Measurements from ENCODE around the gene TMEM38A.
"Not testable (repeated sequence)": the region's sequence is repeated elsewhere in the genome, so short reads cannot be mapped to it uniquely, and the experiment has no call there.

TMEM38A gene

GRCh38 chr19:16638666-16639065 lies 22.3 kb upstream of the TMEM38A start:
- DNase-seq (ENCODE audit: low read depth): no peak

- DNase-seq (ENCODE audit: low read depth): no peak
Measured at GRCh38 chr19:16640951-16641350, 20.0 kb upstream of the TMEM38A start.

- no peak for DNase-seq (ENCODE audit: low read depth)
Measured at GRCh38 chr19:16641695-16642094, 19.2 kb upstream of the TMEM38A start.

GRCh38 chr19:16645140-16645539 lies 15.8 kb upstream of the TMEM38A start:
- DNase-seq (ENCODE audit: low read depth): no peak

DNA sequence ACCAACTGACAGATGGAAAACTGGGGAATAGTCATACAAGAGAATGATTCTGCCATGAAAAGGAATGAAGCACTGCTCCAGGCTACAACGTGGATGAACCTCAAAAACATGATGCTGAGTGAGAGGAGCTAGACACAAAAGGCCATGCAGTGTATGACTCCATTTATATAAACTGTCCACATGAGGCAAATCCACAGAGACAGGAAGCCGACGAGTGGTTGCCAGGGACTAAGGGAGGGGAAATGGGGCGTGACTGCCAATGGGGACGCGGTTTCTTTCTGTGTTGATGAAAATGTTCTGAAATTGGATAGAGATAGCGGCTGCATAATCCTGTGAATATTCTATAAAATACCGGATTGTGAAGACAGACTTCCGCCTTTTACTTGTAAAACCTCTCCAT lies 11.2 kb upstream of the TMEM38A start:
- no peak for DNase-seq (ENCODE audit: low read depth)

DNA sequence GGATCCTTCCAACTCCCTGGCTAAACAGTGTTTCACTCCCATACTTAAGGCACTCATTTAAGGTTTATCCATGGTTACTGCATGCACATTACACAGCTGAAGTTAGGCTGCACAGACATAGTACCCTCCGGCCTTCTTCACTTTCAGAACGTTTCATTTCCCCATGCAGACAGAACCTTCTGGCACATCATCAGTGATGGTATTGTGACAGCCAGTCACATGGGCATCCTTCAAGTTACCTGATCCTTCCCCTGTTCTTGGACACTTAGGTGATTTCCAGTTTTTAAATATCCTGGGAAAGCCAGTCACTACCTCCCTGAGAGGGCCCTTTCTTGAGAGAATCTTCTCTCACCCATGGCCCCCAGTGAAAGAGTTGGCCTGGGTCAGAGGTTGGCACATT lies 10.1 kb upstream of the TMEM38A start:
- DNase-seq (ENCODE audit: low read depth): no peak

GRCh38 chr19:16651421-16652188 lies 9.3 kb upstream of the TMEM38A start:
- not testable (repeated sequence) for DNase-seq (ENCODE audit: low read depth)

DNA sequence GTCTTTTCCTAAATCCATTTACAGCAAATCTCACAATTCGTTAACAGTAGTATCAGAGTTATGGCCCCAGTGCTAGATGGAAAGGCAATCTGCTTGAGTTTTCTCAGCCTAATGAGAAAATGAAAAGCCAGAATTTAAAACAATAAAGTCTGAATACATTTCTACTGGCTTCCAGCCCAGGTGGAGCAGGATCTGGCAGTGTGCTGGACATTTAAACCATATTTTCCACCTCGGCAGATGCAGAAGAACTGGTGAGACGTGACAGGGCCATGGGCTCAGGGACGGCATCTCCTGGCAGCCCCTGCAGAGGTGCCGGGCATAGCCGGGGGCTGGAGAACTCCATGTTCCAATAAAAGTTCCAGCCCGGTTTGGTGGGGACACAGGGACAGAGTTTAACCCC lies 8.1 kb upstream of the TMEM38A start:
- DNase-seq (ENCODE audit: low read depth): no peak

DNA sequence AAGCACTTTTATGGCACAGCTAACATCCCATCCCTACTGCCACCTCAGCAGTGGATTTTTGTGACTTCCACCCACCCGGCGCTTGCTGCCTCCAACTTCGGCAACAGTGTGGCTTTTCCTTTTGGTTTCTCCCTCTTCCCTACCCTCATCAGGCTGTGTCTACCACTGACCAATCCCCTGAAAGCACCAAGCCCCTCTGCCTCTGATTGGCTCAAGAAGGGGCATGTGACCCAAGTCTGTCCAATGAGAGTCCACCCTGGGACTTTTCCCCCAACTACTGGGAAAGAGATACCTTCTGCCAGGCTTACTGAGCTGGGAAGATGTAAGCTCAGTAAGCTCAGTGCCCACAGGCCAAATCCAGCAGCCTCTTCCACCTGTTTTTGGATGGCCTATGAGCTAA lies 6.8 kb upstream of the TMEM38A start:
- DNase-seq (ENCODE audit: low read depth): no peak

DNA sequence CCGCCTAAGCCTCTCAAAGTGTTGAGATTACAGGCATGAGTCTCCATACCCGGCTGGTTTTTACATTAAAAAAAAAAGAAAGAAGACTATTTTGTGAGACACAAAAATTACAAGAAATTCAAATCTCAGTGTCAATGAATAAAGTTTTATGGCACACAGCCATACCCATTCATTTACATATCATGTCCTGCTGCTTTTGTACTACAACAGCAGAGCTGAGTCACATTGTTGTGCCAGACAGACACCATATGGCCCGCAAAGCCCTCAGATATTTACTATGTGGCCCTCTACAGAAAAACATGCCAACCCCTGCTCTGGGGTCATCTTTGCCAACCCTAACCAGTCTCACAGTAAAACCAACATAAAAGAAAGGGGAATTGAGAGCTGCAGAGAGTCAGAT lies 6.3 kb upstream of the TMEM38A start:
- DNase-seq (ENCODE audit: low read depth): no peak

- DNase-seq (ENCODE audit: low read depth): no peak
Measured at GRCh38 chr19:16655727-16656126, 5.2 kb upstream of the TMEM38A start.

DNA sequence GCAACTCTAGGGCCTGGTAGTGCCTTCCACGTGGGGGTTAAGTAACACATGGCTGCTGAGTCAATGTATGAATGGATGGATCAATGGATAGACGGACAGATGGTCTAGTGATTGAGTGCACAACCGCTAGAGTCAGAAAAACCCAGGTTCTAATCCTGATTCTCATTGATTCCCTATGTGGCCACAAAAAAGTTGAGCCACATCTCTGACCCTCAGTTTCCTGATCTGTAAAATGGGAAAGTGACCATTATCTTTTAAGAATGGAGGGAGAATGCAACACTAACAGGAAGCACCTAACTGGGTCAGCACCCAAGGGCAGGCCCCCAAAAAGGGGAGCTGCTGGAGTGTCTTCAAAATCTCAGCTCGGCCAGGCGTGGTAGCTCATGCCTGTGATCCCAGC lies 3.6 kb upstream of the TMEM38A start:
- DNase-seq (ENCODE audit: low read depth): no peak

DNA sequence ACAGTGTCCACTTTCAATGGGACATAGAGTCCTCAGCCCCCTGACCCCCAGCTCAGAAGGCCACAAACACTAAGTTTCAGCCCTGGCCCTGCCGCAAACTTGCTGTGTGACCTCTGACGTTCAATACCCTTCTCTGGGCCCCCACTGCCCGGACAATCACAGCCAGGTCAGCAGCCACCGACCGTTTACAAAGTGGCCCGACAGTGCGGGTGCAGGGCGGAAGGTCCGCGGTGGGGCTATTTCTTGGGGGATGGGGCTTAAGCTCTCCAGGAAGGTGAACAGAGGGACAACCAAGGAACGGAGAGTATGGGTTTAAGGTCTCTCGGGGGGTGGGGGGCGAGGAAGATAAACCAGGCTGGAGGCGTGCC lies 1.5 kb upstream of the TMEM38A start:
- DNase-seq (ENCODE audit: low read depth): no peak

DNA sequence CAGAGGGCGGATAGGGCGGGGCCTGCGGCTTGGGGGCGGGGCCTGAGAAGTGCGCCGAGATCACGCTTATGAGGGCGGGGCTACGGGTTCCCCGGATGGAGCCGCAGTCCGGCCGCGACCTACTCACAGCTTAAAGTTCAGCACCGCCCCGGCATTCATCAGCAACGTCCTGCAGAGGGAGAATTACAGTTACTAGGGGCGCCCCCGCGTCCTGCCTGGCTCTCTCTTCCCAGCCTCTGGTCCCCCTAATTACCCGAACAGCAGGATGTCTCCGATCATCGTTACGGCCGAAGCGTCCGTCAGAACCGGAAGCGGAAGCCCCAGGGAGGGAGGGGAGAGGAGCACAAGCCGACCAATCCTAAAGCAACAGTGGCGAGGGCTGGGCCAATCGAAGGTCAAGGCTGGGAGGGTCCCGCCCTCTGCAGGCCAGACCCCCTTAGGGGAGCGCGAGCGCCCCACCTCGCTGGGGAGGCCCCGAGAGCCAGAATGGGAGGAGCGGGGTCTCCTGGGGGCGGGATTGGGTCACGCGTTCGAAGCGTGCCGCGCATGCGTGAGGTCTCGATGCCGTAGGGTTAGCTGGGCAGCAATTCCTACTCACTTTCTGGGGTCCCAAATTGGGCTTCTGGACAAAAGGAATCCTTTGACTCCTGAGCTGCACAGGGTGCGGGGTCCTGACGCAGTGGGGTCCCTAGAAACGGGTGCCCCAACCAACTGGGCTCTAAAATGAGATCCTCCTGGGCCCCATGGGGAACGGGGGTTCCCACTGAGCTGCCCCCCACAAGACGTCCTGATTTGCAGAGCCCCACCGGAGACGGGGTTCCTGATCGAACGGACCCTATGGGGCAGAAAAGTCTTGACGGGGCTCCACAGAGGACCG lies 869 bp upstream of the TMEM38A start, which contains the start of gene SMIM7:
SMIM7 (minus strand) TSS at position 313 of the 877 bp plus-strand sequence; CDS start at position 279, 34 bp downstream.
- DNase-seq (ENCODE audit: low read depth): peak; percentile 93

GRCh38 chr19:16661480-16662034 lies 618 bp downstream of the TMEM38A start:
- DNase-seq (ENCODE audit: low read depth): no peak

DNA sequence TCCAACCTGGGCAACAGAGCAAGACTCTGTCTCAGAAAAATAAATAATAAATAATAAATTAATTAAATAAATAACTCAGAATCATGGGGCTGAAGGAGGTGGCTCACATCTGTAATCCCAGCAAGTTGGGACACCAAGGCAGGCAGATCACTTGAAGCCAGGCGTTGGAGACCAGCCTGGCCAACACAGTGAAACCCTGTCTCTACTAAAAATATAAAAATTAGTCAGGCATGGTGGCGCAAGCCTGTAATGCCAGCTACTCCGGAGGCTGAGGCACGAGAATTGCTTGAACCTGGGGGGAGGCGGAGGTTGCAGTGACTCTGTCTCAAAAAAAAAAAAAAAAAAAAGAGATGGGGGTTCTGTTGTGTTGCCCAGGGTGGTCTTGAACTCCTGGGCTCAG lies 7.2 kb downstream of the TMEM38A start:
- DNase-seq (ENCODE audit: low read depth): no peak

- DNase-seq (ENCODE audit: low read depth): not testable (repeated sequence)
Measured at GRCh38 chr19:16668702-16669101, 7.8 kb downstream of the TMEM38A start.

DNA sequence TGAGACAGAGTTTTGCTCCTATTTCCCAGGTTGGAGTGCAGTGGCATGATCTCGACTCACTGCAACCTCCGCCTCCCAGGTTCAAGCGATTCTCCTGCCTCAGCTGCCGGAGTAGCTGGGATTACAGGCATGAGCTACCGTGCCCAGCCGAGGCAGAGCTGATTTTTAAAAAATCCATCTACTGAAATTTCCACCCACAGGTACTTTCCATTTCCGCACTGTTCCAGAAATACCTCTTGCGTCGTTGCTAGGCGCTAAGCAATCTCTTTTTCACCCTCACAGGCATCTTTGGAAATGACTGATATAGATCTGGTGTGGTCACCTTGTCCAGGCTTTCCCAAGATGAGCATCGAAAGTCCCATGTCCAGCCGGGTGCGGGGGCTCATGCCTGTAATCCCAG lies 9.4 kb downstream of the TMEM38A start:
- DNase-seq (ENCODE audit: low read depth): no peak

DNA sequence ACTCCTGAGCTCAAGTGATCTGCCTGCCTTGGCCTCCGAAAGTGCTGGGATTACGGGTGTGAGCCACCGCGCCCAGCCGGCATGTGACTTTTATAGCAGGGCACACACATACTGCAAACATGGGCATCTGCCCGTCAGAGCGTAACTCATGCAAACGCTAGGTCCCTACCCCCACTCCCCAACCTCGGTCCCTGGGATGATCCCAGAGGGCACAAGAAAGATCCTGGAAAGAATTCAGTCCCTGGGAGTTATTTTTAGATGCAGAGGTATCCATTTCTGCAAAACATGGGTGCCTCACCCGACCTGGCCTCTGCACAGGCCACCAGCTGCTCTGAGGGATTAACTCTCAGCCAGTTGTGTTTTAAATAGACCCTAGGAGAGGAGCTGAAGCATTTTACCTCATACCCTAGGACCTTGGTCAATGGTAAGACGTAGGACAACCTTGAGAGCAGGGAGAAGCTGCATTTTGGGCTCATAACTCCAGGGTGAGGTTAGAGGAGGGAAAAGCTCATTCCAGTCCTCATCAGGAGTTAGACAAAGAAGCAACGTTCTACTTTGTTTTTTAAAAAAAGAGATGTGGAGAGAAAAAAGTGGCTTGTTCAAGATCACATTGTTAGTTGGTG lies 10.8 kb downstream of the TMEM38A start:
- DNase-seq (ENCODE audit: low read depth): no peak

DNA sequence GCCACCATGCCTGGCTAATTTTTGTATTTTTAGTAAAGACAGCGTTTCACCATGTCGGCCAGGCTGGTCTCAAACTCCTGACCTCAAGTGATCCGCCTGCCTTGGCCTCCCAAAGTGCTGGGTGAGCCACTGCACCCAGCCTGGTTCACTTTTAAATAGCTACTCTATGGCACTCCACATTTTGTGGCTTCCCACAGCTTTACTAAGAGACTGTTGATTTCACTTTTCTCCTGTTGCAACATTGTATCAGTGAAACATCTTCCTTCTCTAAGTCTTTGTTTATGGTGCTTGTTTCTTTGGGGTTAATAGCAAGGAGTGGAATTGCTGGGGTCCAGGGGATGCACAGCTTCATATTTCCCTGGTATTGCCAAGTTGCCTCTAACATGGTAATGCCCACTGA lies 12.3 kb downstream of the TMEM38A start:
- DNase-seq (ENCODE audit: low read depth): no peak

- DNase-seq (ENCODE audit: low read depth): not testable (repeated sequence)
Measured at GRCh38 chr19:16673839-16674238, 12.9 kb downstream of the TMEM38A start.

DNA sequence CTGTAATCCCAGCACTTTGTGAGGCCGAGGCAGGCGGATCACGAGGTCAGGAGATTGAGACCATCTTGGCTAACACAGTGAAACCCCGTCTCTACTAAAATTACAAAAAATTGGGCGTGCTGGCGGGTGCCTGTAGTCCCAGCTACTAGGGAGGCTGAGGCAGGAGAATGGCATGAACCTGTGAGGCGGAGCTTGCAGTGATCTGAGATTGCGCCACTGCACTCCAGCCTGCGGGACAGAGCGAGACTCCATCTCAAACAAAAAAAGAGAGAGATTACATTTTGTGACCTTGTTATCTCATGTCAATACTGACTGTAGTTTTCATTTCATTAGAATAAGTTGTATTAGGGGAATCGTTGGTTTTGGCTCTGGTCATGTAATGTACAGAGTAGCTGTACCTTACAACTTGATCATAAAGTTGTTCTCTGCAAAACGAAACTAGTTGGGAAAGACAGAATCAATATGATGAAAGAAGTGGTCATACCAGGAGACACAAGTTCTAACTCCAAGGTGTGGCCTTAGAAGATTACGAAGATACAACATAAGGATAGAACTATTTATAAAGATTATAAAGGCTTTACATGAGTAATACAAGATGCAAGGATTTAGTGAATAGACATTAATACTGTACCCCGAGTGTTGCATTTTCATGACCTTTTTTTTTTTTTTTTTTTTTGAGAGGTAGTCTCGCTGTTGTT lies 15.3 kb downstream of the TMEM38A start:
- DNase-seq (ENCODE audit: low read depth): no peak

Measured in GM04503 (cell line).